H1 (cell line): ENCODE measurements around the gene GOLGA6C.

Source experiments
- CTBP2 ChIP-seq: IDR thresholded peaks from 2 replicates; pipeline ENCODE4 v1.7.0; 2011; ENCODE audit warnings: borderline replicate concordance, mild to moderate bottlenecking, moderate library complexity, mixed read lengths, low read length; ENCODE audit not compliant: insufficient read depth, insufficient read length
- EP300 ChIP-seq, 2 experiments: IDR thresholded peaks; 1 replicate in 1 of 2; 2 replicates in 1 of 2; pipeline ENCODE4 v1.6.1; 2011 to 2012; ENCODE audit warnings: low read depth in 2 of 2, low read length in 2 of 2, mild to moderate bottlenecking in 2 of 2, borderline replicate concordance in 1 of 2, inconsistent platforms in 1 of 2, moderate library complexity in 1 of 2
- EZH2 ChIP-seq: fragments of 200-600 bp; sonication (generic); IDR thresholded peaks from 2 replicates; pipeline ENCODE4 v1.7.1; 2012; ENCODE audit warnings: low read depth, mild to moderate bottlenecking, moderate library complexity, low read length, inconsistent platforms; ENCODE audit not compliant: severe bottlenecking
- JUND ChIP-seq: IDR thresholded peaks from 2 replicates; pipeline ENCODE4 v1.6.1; 2011; ENCODE audit warnings: mild to moderate bottlenecking, improper control_type of control experiment, low read length
- POLR2A ChIP-seq, 2 experiments: IDR thresholded peaks; 1 replicate in 1 of 2; 2 replicates in 1 of 2; pipeline ENCODE4 v1.6.1; 2011; ENCODE audit warnings: low read depth in 2 of 2, low read length in 2 of 2, mild to moderate bottlenecking in 2 of 2; ENCODE audit errors: control extremely low read depth in 1 of 2
- RFX5 ChIP-seq: IDR thresholded peaks from 2 replicates; pipeline ENCODE4 v1.6.1; 2011; ENCODE audit warnings: low read depth, low read length, improper control_type of control experiment, borderline replicate concordance
- SIN3A ChIP-seq, 2 experiments: IDR thresholded peaks in 1 of 2; conservative IDR thresholded peaks in 1 of 2; 2 replicates each; pipeline ENCODE4 v1.6.1; 2011 to 2012; ENCODE audit warnings: low read length in 2 of 2, improper control_type of control experiment in 1 of 2, low read depth in 1 of 2, mild to moderate bottlenecking in 1 of 2
- SP1 ChIP-seq: IDR thresholded peaks from 2 replicates; pipeline ENCODE4 v1.6.1; 2011; ENCODE audit warnings: low read depth, low read length
- TAF1 ChIP-seq: IDR thresholded peaks from 2 replicates; pipeline ENCODE4 v1.6.1; 2011; ENCODE audit warnings: mild to moderate bottlenecking, low read depth, low read length
- TF ChIP-seq, protein P1 (sequence below), 3 experiments: IDR thresholded peaks; 1 replicate in 2 of 3; 2 replicates in 1 of 3; pipeline versions ENCODE4 v1.5.1 to v1.6.1; 2011; ENCODE audit warnings: low read length in 3 of 3, mild to moderate bottlenecking in 3 of 3, inconsistent platforms in 2 of 3, low read depth in 1 of 3, moderate library complexity in 1 of 3; ENCODE audit not compliant: insufficient read depth in 1 of 3; ENCODE audit errors: control extremely low read depth in 1 of 3

GRCh38 chr15:75230551-75231371 lies 27.4 kb upstream of the GOLGA6C start:
- TF ChIP-seq CTBP2 = no peak
- no peak for TF ChIP-seq POLR2A (IDR thresholded peaks at IDR 0.05; ENCODE audit: control extremely low read depth in 1 of 2, low read depth in 2 of 2, low read length in 2 of 2)
- TF ChIP-seq EP300 (IDR thresholded peaks at IDR 0.05; ENCODE audit: borderline replicate concordance in 1 of 2, low read depth in 2 of 2, low read length in 2 of 2) = no peak
- TF ChIP-seq, protein P1, sequence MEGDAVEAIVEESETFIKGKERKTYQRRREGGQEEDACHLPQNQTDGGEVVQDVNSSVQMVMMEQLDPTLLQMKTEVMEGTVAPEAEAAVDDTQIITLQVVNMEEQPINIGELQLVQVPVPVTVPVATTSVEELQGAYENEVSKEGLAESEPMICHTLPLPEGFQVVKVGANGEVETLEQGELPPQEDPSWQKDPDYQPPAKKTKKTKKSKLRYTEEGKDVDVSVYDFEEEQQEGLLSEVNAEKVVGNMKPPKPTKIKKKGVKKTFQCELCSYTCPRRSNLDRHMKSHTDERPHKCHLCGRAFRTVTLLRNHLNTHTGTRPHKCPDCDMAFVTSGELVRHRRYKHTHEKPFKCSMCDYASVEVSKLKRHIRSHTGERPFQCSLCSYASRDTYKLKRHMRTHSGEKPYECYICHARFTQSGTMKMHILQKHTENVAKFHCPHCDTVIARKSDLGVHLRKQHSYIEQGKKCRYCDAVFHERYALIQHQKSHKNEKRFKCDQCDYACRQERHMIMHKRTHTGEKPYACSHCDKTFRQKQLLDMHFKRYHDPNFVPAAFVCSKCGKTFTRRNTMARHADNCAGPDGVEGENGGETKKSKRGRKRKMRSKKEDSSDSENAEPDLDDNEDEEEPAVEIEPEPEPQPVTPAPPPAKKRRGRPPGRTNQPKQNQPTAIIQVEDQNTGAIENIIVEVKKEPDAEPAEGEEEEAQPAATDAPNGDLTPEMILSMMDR (IDR thresholded peaks at IDR 0.05; ENCODE audit: control extremely low read depth in 1 of 3, insufficient read depth in 1 of 3, low read depth in 1 of 3, low read length in 3 of 3) = no peak
- no peak for TF ChIP-seq SP1
- no peak for TF ChIP-seq EZH2
- TF ChIP-seq JUND = no peak
- TF ChIP-seq RFX5 = no peak
- TF ChIP-seq SIN3A (conservative IDR thresholded peaks at IDR 0.05 in 1 of 2, IDR thresholded peaks at IDR 0.05 in 1 of 2; ENCODE audit: low read depth in 1 of 2, low read length in 2 of 2) = no peak
- TF ChIP-seq TAF1 = no peak
